22Rv1 (cell line): Measurements from ENCODE around the gene CEND1.

ENCODE experiments used
- H3K27ac ChIP-seq: fragments of 450-650 bp; 2 replicates; pipeline ENCODE4 v1.5.1; 2017
- ZFX ChIP-seq: fragments of 450-650 bp; IDR thresholded peaks from 2 replicates; pipeline ENCODE4 v1.6.1; 2017; ENCODE audit warnings: antibody characterized with exemption, borderline replicate concordance
- TF ChIP-seq, protein P1 (sequence below): fragments of 450-650 bp; IDR thresholded peaks from 2 replicates; pipeline ENCODE4 v1.5.1; 2017; ENCODE audit warnings: mild to moderate bottlenecking

Gene CEND1

GRCh38 chr11:792535-792821 lies 2.6 kb upstream of the CEND1 start:
- no peak for TF ChIP-seq ZFX
- TF ChIP-seq, protein P1, sequence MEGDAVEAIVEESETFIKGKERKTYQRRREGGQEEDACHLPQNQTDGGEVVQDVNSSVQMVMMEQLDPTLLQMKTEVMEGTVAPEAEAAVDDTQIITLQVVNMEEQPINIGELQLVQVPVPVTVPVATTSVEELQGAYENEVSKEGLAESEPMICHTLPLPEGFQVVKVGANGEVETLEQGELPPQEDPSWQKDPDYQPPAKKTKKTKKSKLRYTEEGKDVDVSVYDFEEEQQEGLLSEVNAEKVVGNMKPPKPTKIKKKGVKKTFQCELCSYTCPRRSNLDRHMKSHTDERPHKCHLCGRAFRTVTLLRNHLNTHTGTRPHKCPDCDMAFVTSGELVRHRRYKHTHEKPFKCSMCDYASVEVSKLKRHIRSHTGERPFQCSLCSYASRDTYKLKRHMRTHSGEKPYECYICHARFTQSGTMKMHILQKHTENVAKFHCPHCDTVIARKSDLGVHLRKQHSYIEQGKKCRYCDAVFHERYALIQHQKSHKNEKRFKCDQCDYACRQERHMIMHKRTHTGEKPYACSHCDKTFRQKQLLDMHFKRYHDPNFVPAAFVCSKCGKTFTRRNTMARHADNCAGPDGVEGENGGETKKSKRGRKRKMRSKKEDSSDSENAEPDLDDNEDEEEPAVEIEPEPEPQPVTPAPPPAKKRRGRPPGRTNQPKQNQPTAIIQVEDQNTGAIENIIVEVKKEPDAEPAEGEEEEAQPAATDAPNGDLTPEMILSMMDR, result no peak
- H3K27ac ChIP-seq, result no peak overlapping the region

DNA sequence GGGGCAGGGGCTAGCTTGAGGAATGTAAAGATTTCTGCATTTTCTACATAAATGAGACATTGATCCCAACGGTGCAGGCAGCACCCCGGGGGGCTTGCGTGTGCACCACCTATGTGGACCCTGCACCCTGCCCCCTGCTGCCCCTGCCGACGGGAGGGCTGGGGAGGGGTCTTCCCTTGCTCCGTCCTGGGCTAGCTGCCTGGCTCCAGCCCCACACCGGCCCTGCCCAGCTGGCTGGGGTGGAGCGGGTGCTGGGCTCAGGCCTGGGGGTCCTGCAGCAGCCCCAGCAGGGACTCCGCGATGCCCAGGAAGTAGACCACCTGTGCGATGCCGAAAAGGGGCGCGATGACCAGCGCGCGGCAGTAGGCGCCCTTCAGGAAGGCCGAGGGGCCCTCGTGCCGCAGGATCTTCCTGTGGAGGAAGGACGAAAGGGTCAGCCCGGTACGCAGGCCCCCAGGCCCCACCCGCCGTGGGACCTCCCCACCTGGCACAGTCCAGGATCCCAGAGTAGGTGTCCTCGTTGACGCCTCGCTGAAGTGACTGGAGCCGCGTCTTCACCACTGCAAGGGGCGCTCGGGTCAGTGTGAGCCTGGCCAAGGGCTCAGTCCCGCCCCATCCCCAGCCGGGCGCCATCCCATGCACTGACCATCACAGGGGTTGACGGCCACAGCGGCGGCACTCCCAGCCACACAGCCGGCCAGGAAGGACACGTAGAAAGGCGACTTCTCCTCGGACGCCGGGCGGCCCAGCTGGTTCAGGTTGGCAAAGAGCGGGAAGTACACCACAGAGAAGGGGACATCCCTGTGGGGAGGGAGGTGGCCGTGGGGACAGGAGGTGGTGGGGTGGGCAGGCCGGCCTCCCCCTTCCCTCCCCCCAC lies 2.0 kb upstream of the CEND1 start:
- no peak overlapping the region; the same call in 1 of the 2 replicates for H3K27ac ChIP-seq
- no peak for TF ChIP-seq ZFX
- TF ChIP-seq, protein P1, result no peak

DNA sequence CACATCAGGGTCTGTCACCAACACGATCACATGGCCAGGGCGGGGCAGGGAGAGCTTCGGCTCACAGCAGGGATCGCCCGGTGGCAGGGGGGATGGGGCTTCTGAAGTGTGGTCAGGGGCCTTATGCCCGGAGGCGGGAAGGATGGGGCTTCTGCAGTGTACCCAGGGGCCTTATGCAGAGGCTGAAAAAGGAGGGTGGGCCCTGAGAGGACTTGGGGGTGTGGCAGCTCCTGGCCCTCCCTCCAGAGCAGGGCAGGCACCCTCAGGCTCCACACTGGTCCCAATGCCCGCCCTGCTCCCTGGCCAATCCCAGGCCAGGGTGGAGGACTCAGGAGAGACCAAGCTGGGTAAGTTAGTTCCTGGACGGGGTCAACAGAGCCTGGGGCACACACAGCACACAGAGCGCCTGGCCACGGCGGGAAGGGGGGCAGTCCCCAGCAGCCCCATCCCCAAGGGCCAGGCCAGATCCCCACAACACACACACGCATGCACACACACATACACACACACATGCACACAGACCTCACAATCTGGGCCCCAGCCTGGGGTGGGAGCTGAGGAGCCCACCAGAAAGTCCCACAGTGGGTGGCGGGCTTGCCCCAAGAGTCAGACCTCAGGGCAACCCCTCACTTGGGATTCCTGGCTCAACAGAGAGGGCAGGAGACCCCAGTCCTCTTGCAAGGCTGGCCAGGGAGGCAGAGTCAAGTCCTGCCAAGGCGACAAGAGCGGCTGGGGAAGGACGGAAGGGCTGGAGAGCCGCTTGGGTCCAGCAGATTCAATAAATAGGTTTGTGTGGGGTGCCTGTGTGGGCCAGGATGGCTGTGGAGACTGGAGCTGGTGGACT lies 1.1 kb upstream of the CEND1 start:
- H3K27ac ChIP-seq, result peak overlapping the region; percentile 52
- TF ChIP-seq, protein P1, result no peak
- no peak for TF ChIP-seq ZFX

- no peak for TF ChIP-seq ZFX
- TF ChIP-seq, protein P1, result no peak
- no peak overlapping the region for H3K27ac ChIP-seq
These were observed 643 bp downstream of the CEND1 start for GRCh38 chr11:788953-789940.

DNA sequence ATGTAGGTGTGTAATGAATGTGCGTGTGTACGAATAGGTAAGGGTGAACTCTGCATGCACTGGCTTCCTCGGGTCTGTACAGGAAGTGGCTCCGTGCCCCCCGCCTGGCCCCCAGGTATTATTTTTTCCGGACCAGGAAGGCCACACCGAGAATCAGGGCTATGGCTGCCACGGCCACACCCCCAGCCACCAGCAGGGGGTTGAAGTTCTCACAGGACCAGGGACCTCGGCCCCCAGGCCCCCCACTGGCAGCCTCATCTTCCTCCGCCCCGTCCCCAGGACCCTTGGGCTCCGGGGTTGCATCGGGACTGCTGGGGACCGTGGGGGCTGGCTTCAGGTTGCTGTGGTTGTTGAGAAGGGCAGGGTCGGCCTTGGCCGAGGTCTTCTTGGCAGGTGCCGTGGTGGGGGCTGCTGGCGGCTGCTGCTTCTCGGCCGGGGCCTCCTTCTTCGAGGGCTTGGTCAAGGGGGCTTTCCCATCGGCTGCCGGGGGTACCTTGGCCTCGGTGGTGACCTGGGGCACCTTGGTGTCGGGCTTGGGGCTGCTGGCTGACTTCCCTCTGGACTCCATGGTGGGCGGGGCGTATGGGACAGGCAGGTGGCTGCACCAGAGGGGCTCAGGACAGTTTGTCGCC lies 1.8 kb downstream of the CEND1 start:
- no peak for TF ChIP-seq ZFX
- TF ChIP-seq, protein P1, result no peak
- no peak overlapping the region for H3K27ac ChIP-seq

GRCh38 chr11:787084-787675 lies 2.7 kb downstream of the CEND1 start:
- TF ChIP-seq, protein P1, result no peak
- TF ChIP-seq ZFX, result no peak
- no peak overlapping the region for H3K27ac ChIP-seq
